ENCODE measurements around the gene SYT9.
"Not testable (repeated sequence)": the region's sequence is repeated elsewhere in the genome, so short reads cannot be mapped to it uniquely, and the experiment has no call there.

The SYT9 gene

GRCh38 chr11:7498193-7498592 lies 246.5 kb downstream of the SYT9 start:
- no peak for DNase-seq (ENCODE audit: low read depth in 2 of 3, low spot score in 1 of 3)

GRCh38 chr11:7499081-7499480 lies 247.4 kb downstream of the SYT9 start:
- DNase-seq (ENCODE audit: low read depth in 2 of 3, low spot score in 1 of 3) = no peak

DNA sequence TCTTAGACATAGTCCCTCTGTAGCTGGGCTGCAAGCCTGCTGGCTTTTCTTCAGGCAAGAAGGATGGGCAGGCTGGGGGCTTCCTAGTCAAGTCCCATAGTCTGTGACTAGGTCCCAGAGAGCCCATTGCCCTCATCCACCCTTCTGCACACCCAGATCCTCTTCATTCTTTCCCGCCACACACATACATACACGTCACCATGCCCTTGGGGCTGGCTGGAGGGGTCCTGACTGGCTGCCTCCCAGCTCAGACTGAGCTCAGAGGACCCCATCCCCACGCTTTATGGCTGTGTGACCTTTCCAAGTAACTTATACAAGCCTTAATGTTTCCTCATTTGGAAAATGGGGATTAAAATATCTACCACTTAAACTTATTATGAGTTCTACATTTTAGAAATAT lies 248.5 kb downstream of the SYT9 start:
- no peak for DNase-seq (ENCODE audit: low read depth in 2 of 3, low spot score in 1 of 3)

GRCh38 chr11:7501251-7501650 lies 249.5 kb downstream of the SYT9 start:
- DNase-seq (ENCODE audit: low read depth in 2 of 3, low spot score in 1 of 3) = no peak

DNA sequence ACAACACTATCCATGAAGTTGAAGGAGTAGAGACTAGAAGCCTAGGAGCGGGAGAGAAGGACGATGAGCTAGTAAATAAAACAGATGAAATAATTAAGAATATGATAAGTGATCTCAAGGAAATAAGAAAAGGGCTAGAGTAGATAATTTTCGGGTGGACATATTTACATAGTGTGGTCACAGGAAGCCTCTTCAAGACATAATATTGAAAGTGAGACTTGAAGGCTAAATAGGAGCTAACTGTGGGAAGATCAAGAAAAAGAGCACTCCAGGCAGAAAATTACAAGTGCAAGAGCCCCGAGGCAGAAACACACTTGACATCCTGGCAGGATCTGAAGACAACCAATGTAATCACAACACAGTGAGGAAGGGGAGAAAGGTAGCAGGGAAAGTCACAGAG lies 250.2 kb downstream of the SYT9 start:
- no peak for DNase-seq (ENCODE audit: low read depth in 2 of 3, low spot score in 1 of 3)

DNA sequence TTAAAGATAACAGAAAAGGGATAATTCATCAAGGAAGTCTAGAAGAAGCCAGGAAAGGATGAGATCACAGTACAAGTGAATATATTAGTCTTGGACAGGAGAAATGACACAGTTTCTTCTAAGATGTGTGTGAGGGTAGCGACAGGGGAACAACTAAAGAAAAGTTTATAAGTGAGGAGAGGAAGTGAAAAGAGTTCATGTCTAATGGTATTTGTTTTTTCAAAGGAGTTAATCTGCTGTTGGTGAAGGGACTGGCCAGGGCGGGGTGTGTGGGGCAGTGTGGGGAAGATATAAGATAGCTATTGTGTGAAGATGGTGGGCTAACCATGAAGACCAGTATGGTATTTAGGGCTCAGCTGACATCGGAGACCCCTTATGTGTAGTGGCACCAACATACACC lies 254.5 kb downstream of the SYT9 start:
- DNase-seq (ENCODE audit: low read depth in 2 of 3, low spot score in 1 of 3) = no peak

DNA sequence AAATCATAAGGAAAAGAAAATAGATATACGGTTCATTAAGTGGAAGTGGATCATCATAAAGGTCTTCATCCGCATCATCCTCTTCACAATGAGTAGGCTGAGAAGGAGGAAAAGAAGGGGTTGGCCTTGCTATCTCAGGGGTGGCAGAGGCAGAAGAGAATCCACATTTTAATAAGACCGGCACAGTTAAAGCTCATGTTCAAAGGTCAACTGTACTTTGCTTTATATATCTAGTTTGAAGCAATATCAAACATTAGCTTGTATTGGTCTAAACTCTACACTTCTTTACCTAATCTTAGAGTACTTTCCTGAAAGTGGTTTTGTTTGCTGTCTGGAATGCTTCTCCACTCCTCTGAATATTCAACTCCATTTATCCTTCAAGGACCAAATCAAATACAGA lies 256.4 kb downstream of the SYT9 start:
- no peak for DNase-seq (ENCODE audit: low read depth in 2 of 3, low spot score in 1 of 3)

DNA sequence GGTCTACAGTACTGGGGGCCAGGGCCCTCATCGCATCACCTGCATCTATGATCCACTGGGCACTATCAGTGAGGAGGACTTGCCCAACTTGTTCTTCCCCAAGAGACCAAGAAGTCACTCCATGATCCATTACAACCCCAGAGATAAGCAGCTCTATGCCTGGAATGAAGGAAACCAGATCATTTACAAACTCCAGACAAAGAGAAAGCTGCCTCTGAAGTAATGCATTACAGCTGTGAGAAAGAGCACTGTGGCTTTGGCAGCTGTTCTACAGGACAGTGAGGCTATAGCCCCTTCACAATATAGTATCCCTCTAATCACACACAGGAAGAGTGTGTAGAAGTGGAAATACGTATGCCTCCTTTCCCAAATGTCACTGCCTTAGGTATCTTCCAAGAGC lies 258.3 kb downstream of the SYT9 start:
- no peak for DNase-seq (ENCODE audit: low read depth in 2 of 3, low spot score in 1 of 3)

GRCh38 chr11:7511401-7511800 lies 259.7 kb downstream of the SYT9 start:
- DNase-seq (ENCODE audit: low read depth in 2 of 3, low spot score in 1 of 3) = no peak

DNA sequence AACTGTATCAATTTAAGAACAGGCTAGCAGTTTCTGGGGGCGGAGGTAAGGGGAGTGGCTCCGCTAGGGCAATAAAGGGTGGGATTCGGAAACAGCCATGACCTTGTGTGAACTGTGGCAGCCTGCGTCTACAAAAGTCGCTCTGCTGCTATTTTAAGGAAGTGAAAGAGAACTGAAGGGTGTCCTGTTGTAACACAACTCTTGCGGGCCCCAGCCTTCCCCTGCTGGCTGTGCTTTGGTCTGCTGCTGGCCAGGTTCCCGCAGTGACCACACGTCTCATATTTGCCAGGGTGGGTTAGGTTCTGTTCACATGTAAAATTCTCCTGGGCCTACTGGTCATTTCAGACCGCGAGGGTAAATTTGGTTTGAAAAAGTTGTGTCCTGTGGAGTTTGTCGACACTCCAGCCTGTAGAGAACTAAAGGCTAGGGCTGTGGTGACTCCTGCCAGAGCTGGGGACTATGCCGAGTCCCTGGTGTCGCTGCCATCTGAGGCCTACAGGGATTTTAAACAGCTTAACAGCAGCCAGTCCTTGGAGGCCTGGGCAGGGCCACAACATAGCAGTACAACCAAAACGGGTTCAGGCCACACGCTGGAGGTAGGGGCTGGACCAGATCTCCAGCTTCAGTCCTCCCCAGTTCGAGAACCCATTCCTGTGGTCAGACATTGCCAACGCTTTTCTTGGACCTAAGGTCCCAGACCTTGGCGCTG lies 261.0 kb downstream of the SYT9 start:
- peak in 1 of 3 donors; percentile 1 for DNase-seq (ENCODE audit: low read depth in 2 of 3, low spot score in 1 of 3)

- DNase-seq (ENCODE audit: low read depth in 2 of 3, low spot score in 1 of 3) = peak; percentile 61 to 76 (median 71)
Observed at GRCh38 chr11:7513234-7514098, 261.8 kb downstream of the SYT9 start, which contains the start of gene PPFIBP2. PPFIBP2 (plus strand) TSS chr11:7513999; CDS start chr11:7549476, 35,477 bp downstream.

- DNase-seq (ENCODE audit: low read depth in 2 of 3, low spot score in 1 of 3) = no peak
Observed at GRCh38 chr11:7514099-7514591, 262.4 kb downstream of the SYT9 start.

- DNase-seq (ENCODE audit: low read depth in 2 of 3, low spot score in 1 of 3) = no peak
Observed at GRCh38 chr11:7515447-7515886, 263.8 kb downstream of the SYT9 start.

- no peak for DNase-seq (ENCODE audit: low read depth in 2 of 3, low spot score in 1 of 3)
Observed at GRCh38 chr11:7516475-7516874, 264.8 kb downstream of the SYT9 start.

- not testable (repeated sequence) for DNase-seq (ENCODE audit: low read depth in 2 of 3, low spot score in 1 of 3)
Observed at GRCh38 chr11:7517743-7518142, 266.0 kb downstream of the SYT9 start.

All from stimulated activated CD4-positive, alpha-beta T cell treated with anti-CD3 and anti-CD28 coated beads, Interleukin-12 subunit alpha, Interleukin-12 subunit beta, amount 100 ng/mL, for 48 hours (primary cell).